Mononuclear cell (primary cell): ENCODE results near the gene STPG1. TPM values are rescaled to one million over a fixed set of nuclear protein-coding genes. Genes with fewer than 3 reads are reported as not detected.

Experiments
- H3K27me3 ChIP-seq: 2 replicates; pipeline ENCODE4 v1.6.0; 2011; ENCODE audit warnings: low read length, control low read depth; ENCODE audit not compliant: insufficient read depth
- H3K4me1 ChIP-seq: 2 replicates; pipeline ENCODE4 v1.5.1; 2011; ENCODE audit warnings: mild to moderate bottlenecking, low read length, control low read depth; ENCODE audit not compliant: insufficient read depth
- H3K4me3 ChIP-seq: 2 replicates; pipeline ENCODE4 v1.5.1; 2011; ENCODE audit warnings: mild to moderate bottlenecking, low read length, moderate library complexity
- H3K9me3 ChIP-seq: 2 replicates; pipeline ENCODE4 v1.5.1; 2011; ENCODE audit warnings: low read depth, mild to moderate bottlenecking, control low read depth, low read length
- total RNA-seq: library from RNA; depleted of rRNA; stranded (reverse); fragments of >200 nt; gene quantifications from one replicate; pipeline ENCODE4 v1.2.3, GENCODE V29; 2012

Gene STPG1
- total RNA-seq, 1 donor, result 1.6 TPM

DNA sequence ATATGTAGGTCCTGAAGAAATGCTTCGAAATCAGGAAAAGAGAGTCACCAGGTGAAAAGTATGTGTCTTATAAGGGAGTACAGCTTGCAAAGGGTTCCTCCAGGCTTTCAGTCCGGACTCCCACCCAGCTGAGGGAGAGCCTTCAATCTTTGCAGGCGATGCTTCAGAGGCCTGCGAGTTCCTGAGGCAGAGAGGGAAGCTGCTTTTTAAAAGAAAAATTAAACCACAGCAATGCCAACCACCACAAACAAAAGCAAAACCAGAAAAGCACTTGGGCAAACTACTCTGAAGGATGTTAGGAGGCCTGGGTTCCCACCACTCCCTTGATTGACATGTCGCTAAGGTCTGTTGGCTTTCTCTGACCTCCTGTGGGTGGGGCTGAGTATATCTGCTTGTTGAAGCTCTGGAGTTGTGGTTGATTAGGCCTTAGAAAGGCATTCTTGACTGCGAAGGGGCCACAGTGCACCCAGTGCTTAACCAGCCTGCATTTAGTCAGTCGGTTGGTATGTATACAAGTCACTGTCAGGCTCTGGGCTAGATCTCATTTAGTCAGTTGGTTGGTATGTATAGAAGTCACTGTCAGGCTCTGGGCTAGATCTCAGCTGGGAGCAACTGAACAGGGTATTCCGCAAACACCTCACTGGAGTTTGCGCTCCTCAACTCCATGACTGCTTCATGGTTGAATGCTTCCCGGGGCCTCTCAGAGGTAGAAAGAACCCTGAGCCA is 3.2 kb upstream of the STPG1 start:
- Histone ChIP-seq H3K27me3 (no peaks in the 10 kb centered on the region), H3K4me1 (peaks cover 71% of the 10 kb centered on the region), H3K9me3 (no peaks in the 10 kb centered on the region), H3K4me3 (peak overlapping the region; percentile 56)

DNA sequence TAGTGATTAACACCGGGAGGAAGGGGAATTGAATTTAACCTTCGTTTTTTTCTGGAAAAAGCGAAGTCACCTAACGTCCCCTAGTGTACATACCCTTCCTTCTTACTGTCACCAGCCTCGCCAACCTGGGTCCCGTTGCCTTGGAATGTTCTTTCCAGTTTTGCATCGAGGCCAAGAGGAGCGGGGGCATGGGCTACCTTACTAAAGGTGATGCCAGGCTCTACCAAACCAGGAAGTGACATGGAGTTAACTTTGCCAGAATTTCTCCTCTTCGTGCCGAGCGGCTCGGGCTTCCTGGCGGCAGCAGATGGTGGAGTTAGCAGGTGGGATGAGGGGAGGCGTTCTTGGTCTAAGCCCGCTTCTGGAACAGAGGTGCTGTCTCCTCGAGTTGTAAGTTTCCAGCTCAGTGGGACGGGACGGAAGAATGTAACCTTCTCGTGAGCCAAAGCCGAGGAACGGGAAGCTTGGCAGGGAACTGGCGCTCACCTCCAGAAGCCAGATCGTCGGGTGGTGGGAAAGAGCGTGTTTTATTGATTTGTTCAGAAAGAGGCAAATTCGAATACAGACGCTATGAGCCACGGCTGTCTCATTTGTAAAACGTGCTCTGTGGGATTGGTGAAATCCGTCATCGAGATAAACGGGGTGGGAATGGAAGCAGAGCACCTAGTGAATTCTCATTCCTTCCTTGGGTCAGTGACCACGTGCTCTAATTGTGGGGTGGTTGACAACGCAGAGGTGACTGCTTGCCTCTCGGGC is 2.5 kb upstream of the STPG1 start:
- no peaks in the 10 kb centered on the region for H3K9me3 ChIP-seq
- H3K4me3 ChIP-seq, result peak overlapping the region; percentile 56
- H3K4me1 ChIP-seq, result peaks cover 66% of the 10 kb centered on the region
- no peaks in the 10 kb centered on the region for H3K27me3 ChIP-seq

- Histone ChIP-seq H3K9me3 (no peaks in the 10 kb centered on the region), H3K27me3 (no peaks in the 10 kb centered on the region), H3K4me1 (peaks cover 59% of the 10 kb centered on the region)
Observed at GRCh38 chr1:24415334-24415909, 1.8 kb upstream of the STPG1 start, which contains the start of gene NIPAL3. Gene NIPAL3, plus strand, starts transcription at chr1:24415802. Its CDS starts 3,746 bp downstream, at chr1:24419548.

DNA sequence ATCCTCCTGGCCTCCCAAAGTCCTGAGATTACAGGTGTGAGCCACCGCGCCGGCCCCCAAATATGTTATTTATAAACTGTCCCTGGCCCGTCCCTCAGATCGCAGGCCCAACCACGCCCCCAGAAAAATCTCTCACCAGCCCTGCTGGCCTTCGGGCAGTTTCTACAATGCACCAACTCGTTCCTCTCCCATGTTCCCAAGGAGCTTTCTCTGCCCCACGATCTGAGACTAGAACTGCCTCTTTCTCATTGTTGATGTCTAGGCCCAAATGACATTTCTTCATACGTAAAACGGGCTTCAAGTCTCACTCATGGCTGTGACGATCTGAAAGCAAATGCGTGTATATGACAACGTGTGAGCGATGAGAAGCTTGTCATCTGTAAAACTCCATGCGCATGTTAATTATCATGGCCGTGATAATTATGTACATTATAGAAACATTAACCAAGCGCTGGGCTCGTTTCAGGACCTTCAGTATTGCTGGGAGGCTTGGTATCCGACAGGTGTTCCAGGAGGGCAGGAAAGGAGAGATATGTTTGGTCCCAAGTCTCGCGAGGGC is 1.3 kb upstream of the STPG1 start:
- no peaks in the 10 kb centered on the region for H3K9me3 ChIP-seq
- H3K4me1 ChIP-seq, result peaks cover 55% of the 10 kb centered on the region
- H3K4me3 ChIP-seq, result peak overlapping the region; percentile 56
- H3K27me3 ChIP-seq, result no peaks in the 10 kb centered on the region

More at GRCh38 chr1:24415334-24415909, 1.8 kb upstream of the STPG1 start, which contains the start of gene NIPAL3:
- peak within 1 kb of the TSS; percentile 56 for H3K4me3 ChIP-seq

GRCh38 chr1:24412408-24412807 is 1.2 kb downstream of the STPG1 start:
- no peak overlapping the region for H3K4me3 ChIP-seq
- H3K27me3 ChIP-seq, result no peaks in the 10 kb centered on the region
- peaks cover 5% of the 10 kb centered on the region for H3K9me3 ChIP-seq
- peaks cover 35% of the 10 kb centered on the region for H3K4me1 ChIP-seq

DNA sequence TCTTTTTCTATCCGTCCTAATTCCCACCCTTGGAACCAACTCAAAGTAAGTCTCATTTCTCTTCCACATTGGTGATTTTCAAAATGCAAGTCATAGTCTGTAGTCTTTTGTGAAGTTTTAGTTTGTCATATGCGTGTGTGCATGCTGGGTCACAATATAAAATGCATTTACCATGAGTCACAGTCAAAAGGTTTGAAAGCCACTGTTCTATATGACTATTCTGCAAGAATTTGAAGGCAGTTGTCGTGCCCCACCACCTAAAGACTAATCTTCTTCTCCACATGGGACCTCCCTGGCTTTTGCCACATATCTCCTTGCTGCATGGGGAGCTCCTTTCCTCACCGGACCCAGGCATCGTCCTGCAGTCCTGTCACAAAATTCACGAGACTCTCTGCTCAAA is 1.6 kb downstream of the STPG1 start:
- Histone ChIP-seq H3K9me3 (peaks cover 5% of the 10 kb centered on the region), H3K4me3 (no peak overlapping the region), H3K27me3 (no peaks in the 10 kb centered on the region), H3K4me1 (peaks cover 30% of the 10 kb centered on the region)

DNA sequence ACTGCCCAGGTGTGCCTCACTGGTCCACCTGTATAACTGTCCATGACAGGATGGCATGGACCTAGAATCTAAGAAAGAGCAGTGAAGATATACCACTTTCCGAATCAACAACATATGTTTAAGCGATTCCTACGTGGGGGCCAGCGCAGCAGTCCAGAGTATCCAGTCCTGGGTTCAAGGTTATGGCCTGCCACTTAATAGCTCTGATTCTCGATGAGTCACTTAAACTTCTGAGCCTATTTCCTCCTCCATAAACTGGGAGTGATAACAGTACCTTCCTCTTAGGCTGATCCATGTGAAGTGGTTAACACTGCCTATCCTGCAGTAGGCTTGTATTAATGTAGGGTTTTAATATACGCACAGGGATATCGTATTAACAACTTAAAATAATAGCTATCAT is 2.8 kb downstream of the STPG1 start:
- Histone ChIP-seq H3K9me3 (peaks cover 5% of the 10 kb centered on the region), H3K4me3 (no peak overlapping the region), H3K27me3 (no peaks in the 10 kb centered on the region), H3K4me1 (peaks cover 20% of the 10 kb centered on the region)

GRCh38 chr1:24409535-24409934 is 4.0 kb downstream of the STPG1 start:
- H3K27me3 ChIP-seq, result no peaks in the 10 kb centered on the region
- no peak overlapping the region for H3K4me3 ChIP-seq
- peaks cover 14% of the 10 kb centered on the region for H3K4me1 ChIP-seq
- H3K9me3 ChIP-seq, result peaks cover 5% of the 10 kb centered on the region

DNA sequence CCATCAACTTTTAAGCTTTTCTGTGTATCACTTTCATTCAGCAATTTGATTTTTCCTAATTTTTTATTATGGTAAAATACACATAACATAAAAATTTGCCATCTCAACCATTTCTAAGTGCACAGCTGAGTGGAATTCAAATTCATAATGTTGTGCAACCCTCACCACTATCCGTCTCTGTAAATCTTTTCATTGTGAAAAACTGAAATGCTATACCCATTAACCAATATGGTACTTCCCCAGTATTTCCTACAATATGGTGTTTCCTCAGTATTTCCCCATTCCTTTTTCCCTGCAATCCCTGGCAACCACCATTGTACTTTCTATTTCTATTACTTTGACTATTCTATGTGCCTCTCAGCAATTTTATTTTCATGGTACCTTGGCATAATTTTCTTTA is 6.8 kb downstream of the STPG1 start:
- peaks cover 5% of the 10 kb centered on the region for H3K9me3 ChIP-seq
- no peaks in the 10 kb centered on the region for H3K27me3 ChIP-seq
- no peak overlapping the region for H3K4me3 ChIP-seq
- no peaks in the 10 kb centered on the region for H3K4me1 ChIP-seq

DNA sequence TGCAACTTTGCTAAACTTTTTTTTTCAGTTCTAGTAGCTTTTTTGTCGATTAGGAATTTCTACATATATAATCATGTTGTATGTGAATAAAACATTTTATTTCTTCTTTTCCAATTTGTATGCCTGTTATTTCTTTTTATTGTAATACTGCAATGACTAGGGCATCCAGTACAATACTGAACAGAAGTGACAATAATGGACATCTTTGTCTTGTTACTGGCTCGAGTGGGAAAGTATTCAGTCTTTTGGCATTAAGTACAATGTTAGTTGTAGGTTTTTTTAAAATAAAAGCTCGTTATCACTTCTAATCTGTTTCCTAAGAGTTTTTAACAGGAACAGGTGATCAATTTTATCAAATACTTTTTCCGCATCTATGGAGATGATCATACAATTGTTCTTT is 9.8 kb downstream of the STPG1 start:
- no peaks in the 10 kb centered on the region for H3K27me3 ChIP-seq
- H3K4me3 ChIP-seq, result no peak overlapping the region
- peaks cover 5% of the 10 kb centered on the region for H3K9me3 ChIP-seq
- H3K4me1 ChIP-seq, result no peaks in the 10 kb centered on the region

DNA sequence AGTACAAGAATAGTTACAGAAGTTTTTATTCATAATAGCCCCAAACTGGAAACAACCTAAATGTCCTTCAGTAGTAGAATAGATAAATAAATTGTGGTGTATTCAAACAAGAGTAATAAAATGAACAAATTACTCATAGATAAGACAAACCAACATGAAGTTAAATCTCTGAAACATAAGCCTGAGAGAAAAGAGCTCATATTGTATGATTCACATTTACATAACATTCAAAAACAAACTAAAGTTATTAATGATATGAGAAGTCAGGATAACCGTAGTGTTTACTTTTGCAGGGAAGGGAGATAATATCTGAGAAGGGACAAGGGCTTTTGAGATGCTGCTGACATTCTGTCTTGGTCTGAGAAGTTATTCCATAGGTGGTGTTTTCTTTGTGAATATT is 13.5 kb downstream of the STPG1 start:
- no peaks in the 10 kb centered on the region for H3K4me1 ChIP-seq
- no peaks in the 10 kb centered on the region for H3K27me3 ChIP-seq
- no peak overlapping the region for H3K4me3 ChIP-seq
- no peaks in the 10 kb centered on the region for H3K9me3 ChIP-seq

GRCh38 chr1:24393892-24394291 is 19.7 kb downstream of the STPG1 start:
- no peaks in the 10 kb centered on the region for H3K27me3 ChIP-seq
- H3K4me1 ChIP-seq, result peaks cover 16% of the 10 kb centered on the region

DNA sequence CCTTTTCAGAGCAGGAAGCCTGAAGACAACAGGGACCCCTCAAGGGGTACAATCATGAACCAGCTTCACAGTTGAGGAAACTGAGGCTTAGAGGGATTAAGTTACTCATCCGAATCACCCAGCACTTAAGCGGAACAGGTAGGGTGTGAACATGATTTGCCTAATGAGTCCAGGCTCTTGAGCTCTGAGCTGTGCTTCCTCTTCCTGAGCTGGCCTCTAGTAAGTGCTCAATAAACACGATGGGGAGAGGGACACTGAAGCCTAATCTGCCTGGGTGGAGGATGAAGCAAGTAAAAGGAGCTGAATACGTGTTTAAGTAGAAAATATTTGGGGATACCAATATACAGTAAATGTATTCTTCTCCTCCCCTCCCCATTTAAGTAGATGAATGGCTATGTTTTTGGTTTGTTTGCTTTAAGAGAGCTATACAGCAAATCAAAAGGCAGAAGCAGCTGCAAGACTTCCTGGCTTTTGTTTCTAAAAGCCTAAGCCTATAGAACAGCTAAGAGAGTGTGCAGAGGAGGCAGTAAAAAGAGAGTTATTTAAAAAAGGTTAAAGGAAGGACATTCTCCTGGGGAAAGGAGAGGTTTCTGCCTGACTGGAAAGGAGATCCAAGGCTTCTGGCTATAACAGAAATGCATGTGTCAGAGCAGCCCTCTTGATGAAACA is 20.5 kb downstream of the STPG1 start:
- peaks cover 16% of the 10 kb centered on the region for H3K4me1 ChIP-seq
- H3K9me3 ChIP-seq, result no peaks in the 10 kb centered on the region
- H3K4me3 ChIP-seq, result no peak overlapping the region
- no peaks in the 10 kb centered on the region for H3K27me3 ChIP-seq

More at GRCh38 chr1:24393892-24394291, 19.7 kb downstream of the STPG1 start:
- Histone ChIP-seq H3K4me3 (no peak overlapping the region), H3K9me3 (no peaks in the 10 kb centered on the region)

GRCh38 chr1:24392604-24392946 is 21.0 kb downstream of the STPG1 start:
- H3K4me1 ChIP-seq, result peaks cover 16% of the 10 kb centered on the region
- H3K4me3 ChIP-seq, result no peak overlapping the region
- H3K27me3 ChIP-seq, result no peaks in the 10 kb centered on the region
- no peaks in the 10 kb centered on the region for H3K9me3 ChIP-seq
